ENCODE data around the gene ZNF296.

DNA sequence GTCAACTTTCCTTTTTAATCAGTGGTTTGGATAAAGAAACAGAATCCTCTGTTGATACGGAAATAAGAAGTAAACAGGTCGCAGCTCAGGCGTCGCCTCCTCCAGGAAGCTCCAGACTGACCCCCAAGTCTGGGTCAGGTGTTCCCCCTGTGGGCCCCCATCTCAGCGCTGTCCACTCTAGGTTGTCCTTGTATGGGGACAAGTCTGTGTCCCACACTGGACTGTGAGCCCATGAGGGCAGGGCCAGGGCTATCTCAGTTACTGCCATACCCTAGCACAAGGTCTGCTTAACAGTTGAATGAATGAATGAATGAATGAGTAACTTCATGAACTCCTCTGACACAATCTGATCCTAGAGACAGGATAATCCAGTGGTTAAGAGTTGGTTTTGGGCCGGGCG, 29.9 kb downstream of the ZNF296 start:
- TF ChIP-seq POLR2A (IDR thresholded peaks at IDR 0.05; ENCODE audit: control extremely low read depth in 1 of 2, low read depth in 2 of 2, low read length in 2 of 2) (no peak), YY1 (IDR thresholded peaks at IDR 0.05; ENCODE audit: low read depth, low read length) (no peak), TAF7 (optimal IDR thresholded peaks at IDR 0.05; ENCODE audit: borderline replicate concordance, low read depth, low read length) (no peak), RNF2 (IDR thresholded peaks at IDR 0.05; ENCODE audit: borderline replicate concordance, low read depth, low read length, missing control alignments, poor library complexity, severe bottlenecking) (no peak), GTF2F1 (IDR thresholded peaks at IDR 0.05; ENCODE audit: borderline replicate concordance, low read depth, low read length) (no peak), SIX5 (IDR thresholded peaks at IDR 0.05; ENCODE audit: low read depth, low read length) (no peak), EP300 (IDR thresholded peaks at IDR 0.05; ENCODE audit: borderline replicate concordance in 1 of 2, low read depth in 2 of 2, low read length in 2 of 2) (no peak), POLR2AphosphoS5 (IDR thresholded peaks at IDR 0.05; ENCODE audit: low read depth, low read length) (no peak), RAD21 (IDR thresholded peaks at IDR 0.05 in 1 of 2, conservative IDR thresholded peaks at IDR 0.05 in 1 of 2; ENCODE audit: low read depth in 2 of 2, low read length in 2 of 2) (no peak), GABPA (IDR thresholded peaks at IDR 0.05; ENCODE audit: borderline replicate concordance, insufficient read depth, low read length) (no peak), TAF1 (IDR thresholded peaks at IDR 0.05; ENCODE audit: low read depth, low read length) (no peak), SUZ12 (IDR thresholded peaks at IDR 0.05; ENCODE audit: low read length) (no peak), TCF12 (IDR thresholded peaks at IDR 0.05; ENCODE audit: low read depth, low read length) (no peak)
- TF ChIP-seq, protein P1, sequence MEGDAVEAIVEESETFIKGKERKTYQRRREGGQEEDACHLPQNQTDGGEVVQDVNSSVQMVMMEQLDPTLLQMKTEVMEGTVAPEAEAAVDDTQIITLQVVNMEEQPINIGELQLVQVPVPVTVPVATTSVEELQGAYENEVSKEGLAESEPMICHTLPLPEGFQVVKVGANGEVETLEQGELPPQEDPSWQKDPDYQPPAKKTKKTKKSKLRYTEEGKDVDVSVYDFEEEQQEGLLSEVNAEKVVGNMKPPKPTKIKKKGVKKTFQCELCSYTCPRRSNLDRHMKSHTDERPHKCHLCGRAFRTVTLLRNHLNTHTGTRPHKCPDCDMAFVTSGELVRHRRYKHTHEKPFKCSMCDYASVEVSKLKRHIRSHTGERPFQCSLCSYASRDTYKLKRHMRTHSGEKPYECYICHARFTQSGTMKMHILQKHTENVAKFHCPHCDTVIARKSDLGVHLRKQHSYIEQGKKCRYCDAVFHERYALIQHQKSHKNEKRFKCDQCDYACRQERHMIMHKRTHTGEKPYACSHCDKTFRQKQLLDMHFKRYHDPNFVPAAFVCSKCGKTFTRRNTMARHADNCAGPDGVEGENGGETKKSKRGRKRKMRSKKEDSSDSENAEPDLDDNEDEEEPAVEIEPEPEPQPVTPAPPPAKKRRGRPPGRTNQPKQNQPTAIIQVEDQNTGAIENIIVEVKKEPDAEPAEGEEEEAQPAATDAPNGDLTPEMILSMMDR (IDR thresholded peaks at IDR 0.05; ENCODE audit: control extremely low read depth in 1 of 3, insufficient read depth in 1 of 3, low read depth in 1 of 3, low read length in 3 of 3): no peak

Measured in H1 (cell line).